Calu3 (cell line): ENCODE results near the gene ZIC4. TPM values are rescaled to one million over a fixed set of nuclear protein-coding genes. Genes with fewer than 3 reads are reported as not detected.

Experiments used
- BruUV-seq: library from RNA; stranded (reverse); fragments of 400-500 nt; replicated peaks from 2 replicates; lab custom pipeline; 2021; lab: Mats Ljungman, UMichigan
- CTCF ChIA-PET: fragments of 300-600 bp; sonication (Branson Sonifier 250); formaldehyde crosslinking; loops from one replicate; lab custom pipeline; 2022; ENCODE audit warnings: antibody characterized with exemption; lab: Charles Lee
- DNase-seq: peaks from one replicate; pipeline ENCODE4 v3.0.0; 2022
- H3K27ac Mint-ChIP-seq: one replicate; pipeline ENCODE4 v1.8.0; 2022; ENCODE audit warnings: mixed read lengths; ENCODE audit not compliant: unreplicated experiment
- H3K27me3 Mint-ChIP-seq: one replicate; pipeline ENCODE4 v1.8.0; 2022; ENCODE audit warnings: mixed read lengths; ENCODE audit not compliant: unreplicated experiment
- H3K36me3 Mint-ChIP-seq: one replicate; pipeline ENCODE4 v1.8.0; 2022; ENCODE audit warnings: mild to moderate bottlenecking, moderate library complexity, mixed read lengths; ENCODE audit not compliant: insufficient read depth, unreplicated experiment
- H3K4me1 Mint-ChIP-seq: one replicate; pipeline ENCODE4 v1.8.0; 2022; ENCODE audit warnings: mild to moderate bottlenecking, low read depth, mixed read lengths; ENCODE audit not compliant: unreplicated experiment
- H3K4me3 Mint-ChIP-seq: one replicate; pipeline ENCODE4 v1.8.0; 2022; ENCODE audit warnings: mild to moderate bottlenecking, low read depth, moderate library complexity, mixed read lengths; ENCODE audit not compliant: unreplicated experiment
- H3K9me3 Mint-ChIP-seq: one replicate; pipeline ENCODE4 v1.8.0; 2022; ENCODE audit warnings: low read depth, mixed read lengths; ENCODE audit not compliant: unreplicated experiment
- intact Hi-C: fragments of 100-400 bp; cut with micrococcal nuclease; formaldehyde crosslinking; loops from one replicate; pipeline ENCODE4 v1.10.0; 2022; ENCODE audit not compliant: unreplicated experiment
- total RNA-seq: library from RNA; stranded (reverse); gene quantifications from 2 replicates; pipeline ENCODE4 v1.2.3, GENCODE V29; 2022
- TF ChIP-seq, protein P1 (sequence below): fragments of 200-600 bp; IDR thresholded peaks from one replicate; pipeline ENCODE4 v1.8.0; 2022; ENCODE audit warnings: antibody characterized with exemption; ENCODE audit not compliant: unreplicated experiment

The ZIC4 gene
- total RNA-seq, 1 experiment from 2014 or later: not detected

DNA sequence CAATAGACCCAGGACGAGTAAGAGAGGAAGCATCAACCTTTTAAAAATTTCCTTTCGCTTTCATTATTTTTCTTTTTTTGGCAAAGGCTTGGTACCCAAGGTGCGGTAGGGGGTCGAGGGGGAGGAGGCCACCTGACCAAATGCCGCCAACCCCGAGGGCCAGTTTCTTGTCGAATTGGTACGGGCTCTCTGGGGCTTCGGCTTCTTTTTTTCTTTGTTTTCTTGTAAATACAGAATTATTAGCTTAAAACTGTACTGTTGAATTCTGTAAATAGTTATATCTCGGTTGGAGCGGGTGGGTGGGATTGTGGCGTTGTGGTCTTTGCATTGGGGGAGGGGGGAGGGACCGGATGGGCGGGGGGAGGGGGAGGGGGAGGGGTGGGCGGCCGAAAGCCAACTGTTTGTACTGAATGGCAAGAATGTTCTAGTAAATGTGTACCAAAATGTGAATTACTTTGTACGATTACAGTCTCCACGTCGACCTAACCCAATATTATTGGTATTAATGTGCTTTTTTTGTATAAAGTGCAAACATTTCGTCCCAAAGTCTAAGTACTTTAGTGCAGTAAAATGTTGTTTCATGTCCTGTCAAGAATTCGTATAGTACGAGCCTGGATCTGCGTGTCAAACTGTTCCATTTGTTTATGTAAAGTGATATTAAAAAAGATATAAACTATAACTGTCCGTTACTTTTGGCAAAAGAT, 7.5 kb upstream of the ZIC4 start:
- intact Hi-C loops: no loop called here
- H3K36me3 Mint-ChIP-seq: peaks cover 7% of the 10 kb centered on the region
- TF ChIP-seq, protein P1, sequence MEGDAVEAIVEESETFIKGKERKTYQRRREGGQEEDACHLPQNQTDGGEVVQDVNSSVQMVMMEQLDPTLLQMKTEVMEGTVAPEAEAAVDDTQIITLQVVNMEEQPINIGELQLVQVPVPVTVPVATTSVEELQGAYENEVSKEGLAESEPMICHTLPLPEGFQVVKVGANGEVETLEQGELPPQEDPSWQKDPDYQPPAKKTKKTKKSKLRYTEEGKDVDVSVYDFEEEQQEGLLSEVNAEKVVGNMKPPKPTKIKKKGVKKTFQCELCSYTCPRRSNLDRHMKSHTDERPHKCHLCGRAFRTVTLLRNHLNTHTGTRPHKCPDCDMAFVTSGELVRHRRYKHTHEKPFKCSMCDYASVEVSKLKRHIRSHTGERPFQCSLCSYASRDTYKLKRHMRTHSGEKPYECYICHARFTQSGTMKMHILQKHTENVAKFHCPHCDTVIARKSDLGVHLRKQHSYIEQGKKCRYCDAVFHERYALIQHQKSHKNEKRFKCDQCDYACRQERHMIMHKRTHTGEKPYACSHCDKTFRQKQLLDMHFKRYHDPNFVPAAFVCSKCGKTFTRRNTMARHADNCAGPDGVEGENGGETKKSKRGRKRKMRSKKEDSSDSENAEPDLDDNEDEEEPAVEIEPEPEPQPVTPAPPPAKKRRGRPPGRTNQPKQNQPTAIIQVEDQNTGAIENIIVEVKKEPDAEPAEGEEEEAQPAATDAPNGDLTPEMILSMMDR: no peak
- H3K4me3 Mint-ChIP-seq: peak overlapping the region; percentile 80
- H3K4me1 Mint-ChIP-seq: peaks cover 8% of the 10 kb centered on the region
- no peaks in the 10 kb centered on the region for H3K27me3 Mint-ChIP-seq
- BruUV-seq: no TSS peak
- H3K9me3 Mint-ChIP-seq: peaks cover 9% of the 10 kb centered on the region
- DNase-seq: no peak
- CTCF ChIA-PET: no interaction called here
- peak overlapping the region; percentile 74 for H3K27ac Mint-ChIP-seq

DNA sequence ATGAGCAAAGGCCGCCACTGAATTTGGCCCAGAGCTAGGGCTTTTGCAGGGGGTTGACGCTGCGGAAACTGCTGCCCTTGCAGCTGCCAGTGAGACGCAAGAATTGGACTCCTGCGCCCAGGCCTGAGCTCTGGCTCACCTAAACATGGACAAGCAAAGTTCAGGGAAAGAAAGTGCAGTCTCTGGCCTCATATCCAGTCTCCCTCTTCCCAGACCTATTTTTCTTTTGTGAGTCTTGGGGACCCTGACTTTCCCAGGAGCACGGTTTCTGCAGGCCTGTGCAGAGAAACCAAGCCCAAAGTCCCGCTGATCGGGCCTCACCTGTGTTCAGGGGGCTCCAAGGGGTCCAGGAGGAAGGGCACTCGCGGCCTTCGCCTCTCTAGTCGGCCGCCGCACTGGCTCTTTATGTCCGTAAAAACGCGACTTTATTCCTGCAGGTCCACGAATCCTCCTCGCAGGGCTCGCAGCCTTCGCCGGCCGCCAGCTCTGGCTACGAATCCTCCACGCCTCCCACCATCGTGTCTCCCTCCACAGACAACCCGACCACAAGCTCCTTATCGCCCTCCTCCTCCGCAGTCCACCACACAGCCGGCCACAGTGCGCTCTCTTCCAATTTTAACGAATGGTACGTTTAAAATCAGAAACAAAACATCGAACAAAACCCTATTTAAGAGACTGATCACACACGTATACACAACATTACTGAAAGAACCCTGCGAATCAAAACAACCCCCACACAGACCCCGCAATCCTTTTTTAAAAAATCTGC, 6.8 kb upstream of the ZIC4 start:
- Mint-ChIP-seq H3K9me3 (peaks cover 13% of the 10 kb centered on the region), H3K27me3 (no peaks in the 10 kb centered on the region), H3K27ac (peak overlapping the region; percentile 74), H3K4me1 (peaks cover 8% of the 10 kb centered on the region), H3K4me3 (peak overlapping the region; percentile 80), H3K36me3 (peaks cover 7% of the 10 kb centered on the region)
- DNase-seq: no peak
- BruUV-seq: no TSS peak
- intact Hi-C loops: no loop called here
- CTCF ChIA-PET: no interaction called here
- TF ChIP-seq, protein P1: no peak

DNA sequence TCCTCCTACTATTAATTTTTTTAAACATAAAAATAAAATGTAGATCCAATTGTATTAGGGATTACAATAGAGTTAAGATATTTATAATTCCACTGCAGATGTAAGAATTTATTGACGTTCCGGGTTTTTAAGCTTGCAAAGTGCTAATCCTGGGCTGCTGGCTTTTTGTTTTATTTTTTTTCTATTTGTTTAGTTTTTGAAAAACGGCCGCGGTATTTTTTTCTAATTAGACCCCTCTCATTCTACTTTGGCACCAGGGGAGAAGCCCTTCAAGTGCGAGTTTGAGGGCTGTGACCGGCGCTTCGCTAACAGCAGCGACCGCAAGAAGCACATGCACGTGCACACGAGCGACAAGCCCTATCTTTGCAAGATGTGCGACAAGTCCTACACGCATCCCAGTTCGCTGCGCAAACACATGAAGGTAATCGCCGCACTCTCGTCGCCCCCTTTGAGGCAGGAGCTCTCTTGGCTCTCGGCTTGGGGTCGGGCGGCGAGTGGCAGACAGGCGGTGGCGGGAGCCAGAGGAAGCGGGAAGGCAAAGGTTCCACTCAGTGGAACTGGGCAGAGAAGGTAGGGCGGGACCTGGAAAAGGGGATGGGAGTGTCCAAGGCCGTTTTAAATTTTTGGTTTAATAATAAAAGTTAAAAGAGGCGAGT, 6.0 kb upstream of the ZIC4 start:
- Mint-ChIP-seq H3K27ac (no peak overlapping the region), H3K36me3 (peaks cover 7% of the 10 kb centered on the region), H3K27me3 (no peaks in the 10 kb centered on the region), H3K4me1 (peaks cover 8% of the 10 kb centered on the region), H3K9me3 (peaks cover 14% of the 10 kb centered on the region), H3K4me3 (peak overlapping the region; percentile 80)
- CTCF ChIA-PET: no interaction called here
- BruUV-seq: no TSS peak
- no peak for DNase-seq
- intact Hi-C loops: no loop called here
- TF ChIP-seq, protein P1: no peak

DNA sequence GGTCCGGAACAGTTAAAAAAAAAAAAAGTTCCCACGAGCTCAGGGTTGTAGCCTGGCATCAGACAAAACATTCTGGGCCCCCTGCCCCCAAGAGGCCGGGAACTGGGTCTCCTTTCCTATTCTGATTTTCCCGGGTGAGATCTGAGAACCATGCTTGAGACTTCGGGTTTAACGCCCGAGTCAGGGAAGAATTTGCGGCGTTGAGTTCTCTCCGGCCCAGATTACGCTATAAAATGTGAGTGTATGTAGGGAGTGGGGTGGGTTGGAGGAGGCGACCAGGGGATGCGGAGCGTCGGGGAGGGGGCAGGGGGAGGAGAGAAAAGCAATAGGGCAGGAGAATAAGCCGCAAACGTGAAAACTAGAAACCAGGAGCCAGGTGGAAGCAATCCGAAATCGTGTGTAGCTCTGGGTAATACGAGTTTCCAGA, 5.5 kb upstream of the ZIC4 start:
- peaks cover 14% of the 10 kb centered on the region for H3K9me3 Mint-ChIP-seq
- H3K4me3 Mint-ChIP-seq: no peak overlapping the region
- intact Hi-C loops: no loop called here
- no peak overlapping the region for H3K27ac Mint-ChIP-seq
- CTCF ChIA-PET: no interaction called here
- BruUV-seq: no TSS peak
- peaks cover 8% of the 10 kb centered on the region for H3K4me1 Mint-ChIP-seq
- TF ChIP-seq, protein P1: no peak
- no peak for DNase-seq
- H3K36me3 Mint-ChIP-seq: peaks cover 7% of the 10 kb centered on the region
- no peaks in the 10 kb centered on the region for H3K27me3 Mint-ChIP-seq
